A549 (cell line): ENCODE measurements around the gene CAND2.

Experiments
- CTCF ChIP-seq: fragments of >200 bp; sonication (Bioruptor Twin); formaldehyde crosslinking; IDR thresholded peaks from 3 replicates; pipeline ENCODE4 v1.5.1; 2016
- MAX ChIP-seq: IDR thresholded peaks from 2 replicates; pipeline ENCODE4 v1.6.1; 2012
- NPAS2 ChIP-seq: fragments of 250-450 bp; sonication (Bioruptor Pico); IDR thresholded peaks from 2 replicates; pipeline ENCODE4 v1.8.0; 2022; ENCODE audit warnings: mild to moderate bottlenecking, moderate library complexity, borderline replicate concordance
- RFX5 ChIP-seq: fragments of 450-650 bp; IDR thresholded peaks from 2 replicates; pipeline ENCODE4 v1.7.1; 2014; ENCODE audit warnings: antibody characterized with exemption, mild to moderate bottlenecking, moderate library complexity

GRCh38 chr3:12868039-12869034 is 71.9 kb downstream of the CAND2 start:
- TF ChIP-seq CTCF (peak; percentile 87), MAX (no peak), RFX5 (no peak), NPAS2 (CRISPR knock-in tag) (no peak)
